Measurements from ENCODE around the gene TPK1.

DNA sequence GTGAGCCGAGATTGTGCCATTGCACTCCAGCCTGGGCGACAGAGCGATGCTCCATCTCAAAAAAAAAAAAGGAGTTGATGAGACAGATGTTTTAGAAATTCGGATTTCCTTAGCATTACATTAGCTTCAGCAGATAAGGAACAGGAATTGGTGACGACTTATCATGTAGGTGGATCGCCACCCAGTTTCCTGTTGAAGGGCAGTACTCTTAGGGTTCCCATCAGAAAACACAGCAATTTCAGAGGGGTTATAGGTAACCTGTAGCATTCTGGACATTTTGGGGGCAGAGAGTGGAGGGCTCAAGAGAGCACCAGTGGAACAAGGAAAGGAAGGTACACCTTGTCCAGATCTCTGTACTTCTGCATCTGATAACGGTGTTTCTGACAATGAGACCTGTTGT, 286.0 kb downstream of the TPK1 start:
- TF ChIP-seq POLR2AphosphoS5 (IDR thresholded peaks at IDR 0.05) (no peak), POLR2A (IDR thresholded peaks at IDR 0.05) (no peak)
- TF ChIP-seq, protein P1, sequence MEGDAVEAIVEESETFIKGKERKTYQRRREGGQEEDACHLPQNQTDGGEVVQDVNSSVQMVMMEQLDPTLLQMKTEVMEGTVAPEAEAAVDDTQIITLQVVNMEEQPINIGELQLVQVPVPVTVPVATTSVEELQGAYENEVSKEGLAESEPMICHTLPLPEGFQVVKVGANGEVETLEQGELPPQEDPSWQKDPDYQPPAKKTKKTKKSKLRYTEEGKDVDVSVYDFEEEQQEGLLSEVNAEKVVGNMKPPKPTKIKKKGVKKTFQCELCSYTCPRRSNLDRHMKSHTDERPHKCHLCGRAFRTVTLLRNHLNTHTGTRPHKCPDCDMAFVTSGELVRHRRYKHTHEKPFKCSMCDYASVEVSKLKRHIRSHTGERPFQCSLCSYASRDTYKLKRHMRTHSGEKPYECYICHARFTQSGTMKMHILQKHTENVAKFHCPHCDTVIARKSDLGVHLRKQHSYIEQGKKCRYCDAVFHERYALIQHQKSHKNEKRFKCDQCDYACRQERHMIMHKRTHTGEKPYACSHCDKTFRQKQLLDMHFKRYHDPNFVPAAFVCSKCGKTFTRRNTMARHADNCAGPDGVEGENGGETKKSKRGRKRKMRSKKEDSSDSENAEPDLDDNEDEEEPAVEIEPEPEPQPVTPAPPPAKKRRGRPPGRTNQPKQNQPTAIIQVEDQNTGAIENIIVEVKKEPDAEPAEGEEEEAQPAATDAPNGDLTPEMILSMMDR (IDR thresholded peaks at IDR 0.05): no peak
